Activated CD8-positive, alpha-beta T cell treated with anti-CD3 and anti-CD28 coated beads, Interleukin-2, amount 10 ng/mL, durations not matched to agents 7 days and 5 days (primary cell): ENCODE measurements around the gene VPS35L. TPM values are rescaled to one million over a fixed set of nuclear protein-coding genes. Genes with fewer than 3 reads are reported as not detected.
"Not testable (repeated sequence)": the region's sequence is repeated elsewhere in the genome, so short reads cannot be mapped to it uniquely, and the experiment has no call there.

ENCODE experiments used
- ATAC-seq: fragments of 150-1000 bp; cut with Tn5 transposase; one replicate; pipeline ENCODE4 v1.10.0; 2021; ENCODE audit warnings: moderate library complexity
- CTCF ChIA-PET: fragments of 350-600 bp; sonication (Branson Sonifier 250); formaldehyde crosslinking; loops from one replicate; lab custom pipeline; 2021; ENCODE audit warnings: antibody characterized with exemption; lab: Charles Lee
- POLR2A ChIA-PET: fragments of 350-600 bp; sonication (Branson Sonifier 250); formaldehyde crosslinking; loops from one replicate; lab custom pipeline; 2021; ENCODE audit warnings: antibody characterized with exemption; lab: Charles Lee
- DNase-seq: peaks from one replicate; pipeline ENCODE4 v3.0.0-alpha.2; 2020
- H3K27ac Mint-ChIP-seq: one replicate; pipeline ENCODE4 v1.8.0; 2021; ENCODE audit warnings: mild to moderate bottlenecking, mixed read lengths
- H3K27me3 Mint-ChIP-seq: one replicate; pipeline ENCODE4 v1.8.0; 2021; ENCODE audit warnings: low read depth, mixed read lengths
- H3K36me3 Mint-ChIP-seq: one replicate; pipeline ENCODE4 v1.8.0; 2021; ENCODE audit warnings: low read depth, mixed read lengths
- H3K4me1 Mint-ChIP-seq: one replicate; pipeline ENCODE4 v1.8.0; 2021; ENCODE audit warnings: low read depth, mixed read lengths
- H3K4me3 Mint-ChIP-seq: one replicate; pipeline ENCODE4 v1.8.0; 2021; ENCODE audit warnings: mild to moderate bottlenecking, mixed read lengths
- H3K9me3 Mint-ChIP-seq: one replicate; pipeline ENCODE4 v1.8.0; 2022; ENCODE audit warnings: mixed read lengths; ENCODE audit not compliant: insufficient read depth
- total RNA-seq, 2 experiments: library from RNA; stranded (reverse); gene quantifications; one replicate each; pipeline ENCODE4 v1.2.3, GENCODE V29; 2021

The VPS35L gene
- total RNA-seq, 2 experiments from 2014 or later = 61.5 to 65.1 TPM

GRCh38 chr16:19657831-19658230 is 102.3 kb downstream of the VPS35L start:
- no peak for DNase-seq
- Mint-ChIP-seq H3K4me3 (no peak overlapping the region), H3K4me1 (no peaks in the 10 kb centered on the region), H3K9me3 (no peaks in the 10 kb centered on the region), H3K27ac (no peak overlapping the region), H3K27me3 (no peaks in the 10 kb centered on the region), H3K36me3 (peaks cover 26% of the 10 kb centered on the region)
- ChIA-PET POLR2A (no interaction called here), CTCF (no interaction called here)
- no peak for ATAC-seq

GRCh38 chr16:19659554-19659953 is 104.1 kb downstream of the VPS35L start:
- no peaks in the 10 kb centered on the region for H3K27me3 Mint-ChIP-seq
- H3K9me3 Mint-ChIP-seq = no peaks in the 10 kb centered on the region
- no peak overlapping the region for H3K27ac Mint-ChIP-seq
- no peak overlapping the region for H3K4me3 Mint-ChIP-seq
- DNase-seq = no peak
- CTCF ChIA-PET = no interaction called here
- ATAC-seq = no peak
- POLR2A ChIA-PET = no interaction called here
- no peaks in the 10 kb centered on the region for H3K4me1 Mint-ChIP-seq
- H3K36me3 Mint-ChIP-seq = peaks cover 25% of the 10 kb centered on the region

GRCh38 chr16:19660432-19660831 is 104.9 kb downstream of the VPS35L start:
- H3K27ac Mint-ChIP-seq = no peak overlapping the region
- CTCF ChIA-PET = no interaction called here
- peaks cover 29% of the 10 kb centered on the region for H3K36me3 Mint-ChIP-seq
- H3K27me3 Mint-ChIP-seq = no peaks in the 10 kb centered on the region
- POLR2A ChIA-PET = no interaction called here
- no peak for ATAC-seq
- no peaks in the 10 kb centered on the region for H3K4me1 Mint-ChIP-seq
- peaks cover 4% of the 10 kb centered on the region for H3K9me3 Mint-ChIP-seq
- DNase-seq = no peak
- H3K4me3 Mint-ChIP-seq = no peak overlapping the region

- ATAC-seq = no peak
- POLR2A ChIA-PET = no interaction called here
- CTCF ChIA-PET = no interaction called here
Observed at GRCh38 chr16:19662351-19662750, 106.8 kb downstream of the VPS35L start.

GRCh38 chr16:19664166-19664565 is 108.7 kb downstream of the VPS35L start:
- no peaks in the 10 kb centered on the region for H3K27me3 Mint-ChIP-seq
- DNase-seq (no peak), ATAC-seq (no peak)
- peaks cover 24% of the 10 kb centered on the region for H3K36me3 Mint-ChIP-seq
- ChIA-PET CTCF (no interaction called here), POLR2A (no interaction called here)
- H3K27ac Mint-ChIP-seq = no peak overlapping the region
- H3K9me3 Mint-ChIP-seq = peaks cover 5% of the 10 kb centered on the region
- no peaks in the 10 kb centered on the region for H3K4me1 Mint-ChIP-seq
- no peak overlapping the region for H3K4me3 Mint-ChIP-seq

More at GRCh38 chr16:19662351-19662750, 106.8 kb downstream of the VPS35L start:
- H3K4me1 Mint-ChIP-seq = no peaks in the 10 kb centered on the region
- no peak overlapping the region for H3K4me3 Mint-ChIP-seq
- H3K9me3 Mint-ChIP-seq = peaks cover 5% of the 10 kb centered on the region
- H3K27me3 Mint-ChIP-seq = no peaks in the 10 kb centered on the region
- peaks cover 28% of the 10 kb centered on the region for H3K36me3 Mint-ChIP-seq
- DNase-seq = no peak
- H3K27ac Mint-ChIP-seq = no peak overlapping the region

GRCh38 chr16:19665313-19665712 is 109.8 kb downstream of the VPS35L start:
- H3K27ac Mint-ChIP-seq, H3K4me1 Mint-ChIP-seq, ATAC-seq, POLR2A ChIA-PET, H3K4me3 Mint-ChIP-seq, H3K27me3 Mint-ChIP-seq, H3K9me3 Mint-ChIP-seq, DNase-seq, CTCF ChIA-PET: not testable (repeated sequence)
- peaks cover 24% of the 10 kb centered on the region for H3K36me3 Mint-ChIP-seq

- H3K27ac Mint-ChIP-seq = no peak overlapping the region
- ChIA-PET POLR2A (no interaction called here), CTCF (no interaction called here)
- DNase-seq (no peak), ATAC-seq (no peak)
- H3K4me1 Mint-ChIP-seq = no peaks in the 10 kb centered on the region
- no peaks in the 10 kb centered on the region for H3K27me3 Mint-ChIP-seq
- H3K4me3 Mint-ChIP-seq = no peak overlapping the region
- peaks cover 5% of the 10 kb centered on the region for H3K9me3 Mint-ChIP-seq
- H3K36me3 Mint-ChIP-seq = peaks cover 25% of the 10 kb centered on the region
Observed at GRCh38 chr16:19666477-19666876, 111.0 kb downstream of the VPS35L start.

- no peaks in the 10 kb centered on the region for H3K9me3 Mint-ChIP-seq
- H3K27me3 Mint-ChIP-seq = no peaks in the 10 kb centered on the region
- DNase-seq (no peak), ATAC-seq (no peak)
- H3K4me1 Mint-ChIP-seq = no peaks in the 10 kb centered on the region
- H3K4me3 Mint-ChIP-seq = no peak overlapping the region
- H3K27ac Mint-ChIP-seq = no peak overlapping the region
- CTCF ChIA-PET = no interaction called here
- peaks cover 8% of the 10 kb centered on the region for H3K36me3 Mint-ChIP-seq
- POLR2A ChIA-PET = no interaction called here
Observed at GRCh38 chr16:19672378-19672777, 116.9 kb downstream of the VPS35L start.

GRCh38 chr16:19674485-19674884 is 119.0 kb downstream of the VPS35L start:
- Mint-ChIP-seq H3K27ac (no peak overlapping the region), H3K4me3 (no peak overlapping the region), H3K9me3 (no peaks in the 10 kb centered on the region), H3K27me3 (no peaks in the 10 kb centered on the region), H3K4me1 (no peaks in the 10 kb centered on the region), H3K36me3 (peaks cover 8% of the 10 kb centered on the region)
- DNase-seq = no peak
- ChIA-PET CTCF (no interaction called here), POLR2A (no interaction called here)
- no peak for ATAC-seq

GRCh38 chr16:19677402-19677801 is 121.9 kb downstream of the VPS35L start:
- no peaks in the 10 kb centered on the region for H3K9me3 Mint-ChIP-seq
- ChIA-PET POLR2A (no interaction called here), CTCF (no interaction called here)
- no peaks in the 10 kb centered on the region for H3K27me3 Mint-ChIP-seq
- no peak overlapping the region for H3K27ac Mint-ChIP-seq
- ATAC-seq = no peak
- no peaks in the 10 kb centered on the region for H3K4me1 Mint-ChIP-seq
- peaks cover 7% of the 10 kb centered on the region for H3K36me3 Mint-ChIP-seq
- H3K4me3 Mint-ChIP-seq = no peak overlapping the region
- no peak for DNase-seq

GRCh38 chr16:19678804-19679203 is 123.3 kb downstream of the VPS35L start:
- no peaks in the 10 kb centered on the region for H3K9me3 Mint-ChIP-seq
- H3K4me3 Mint-ChIP-seq = no peak overlapping the region
- H3K27me3 Mint-ChIP-seq = no peaks in the 10 kb centered on the region
- no peak overlapping the region for H3K27ac Mint-ChIP-seq
- CTCF ChIA-PET = no interaction called here
- no peak for DNase-seq
- H3K4me1 Mint-ChIP-seq = no peaks in the 10 kb centered on the region
- peaks cover 19% of the 10 kb centered on the region for H3K36me3 Mint-ChIP-seq
- ATAC-seq = no peak
- POLR2A ChIA-PET = no interaction called here

GRCh38 chr16:19679281-19679680 is 123.8 kb downstream of the VPS35L start:
- H3K27ac Mint-ChIP-seq, H3K4me1 Mint-ChIP-seq, H3K4me3 Mint-ChIP-seq, CTCF ChIA-PET, POLR2A ChIA-PET, H3K27me3 Mint-ChIP-seq, H3K9me3 Mint-ChIP-seq, ATAC-seq, DNase-seq: not testable (repeated sequence)
- H3K36me3 Mint-ChIP-seq = peaks cover 22% of the 10 kb centered on the region

GRCh38 chr16:19680881-19681340 is 125.4 kb downstream of the VPS35L start:
- no peak overlapping the region for H3K27ac Mint-ChIP-seq
- H3K36me3 Mint-ChIP-seq = peaks cover 33% of the 10 kb centered on the region
- ATAC-seq = no peak
- H3K9me3 Mint-ChIP-seq = no peaks in the 10 kb centered on the region
- H3K4me3 Mint-ChIP-seq = no peak overlapping the region
- H3K4me1 Mint-ChIP-seq = no peaks in the 10 kb centered on the region
- ChIA-PET POLR2A (no interaction called here), CTCF (interaction anchor here (1.1 to 1.2 kb wide), 2 partner anchors 12 to 96 kb away, joined by 3 read pairs; no protein-coding TSS in a partner anchor)
- H3K27me3 Mint-ChIP-seq = no peaks in the 10 kb centered on the region
- DNase-seq = no peak
